HG03045 (cell line): ENCODE measurements around the gene SNRPE.
A peak's percentile ranks its signal among the peaks of the same experiment; 100 is the strongest.
"Not testable (repeated sequence)": the region's sequence is repeated elsewhere in the genome, so short reads cannot be mapped to it uniquely, and the experiment has no call there.

Source experiments
- ATAC-seq: cut with Tn5 transposase; IDR thresholded peaks from one replicate; pipeline ENCODE4 v1.9.1; 2021; ENCODE audit warnings: mild to moderate bottlenecking, moderate library complexity; ENCODE audit not compliant: unreplicated experiment

Gene SNRPE

DNA sequence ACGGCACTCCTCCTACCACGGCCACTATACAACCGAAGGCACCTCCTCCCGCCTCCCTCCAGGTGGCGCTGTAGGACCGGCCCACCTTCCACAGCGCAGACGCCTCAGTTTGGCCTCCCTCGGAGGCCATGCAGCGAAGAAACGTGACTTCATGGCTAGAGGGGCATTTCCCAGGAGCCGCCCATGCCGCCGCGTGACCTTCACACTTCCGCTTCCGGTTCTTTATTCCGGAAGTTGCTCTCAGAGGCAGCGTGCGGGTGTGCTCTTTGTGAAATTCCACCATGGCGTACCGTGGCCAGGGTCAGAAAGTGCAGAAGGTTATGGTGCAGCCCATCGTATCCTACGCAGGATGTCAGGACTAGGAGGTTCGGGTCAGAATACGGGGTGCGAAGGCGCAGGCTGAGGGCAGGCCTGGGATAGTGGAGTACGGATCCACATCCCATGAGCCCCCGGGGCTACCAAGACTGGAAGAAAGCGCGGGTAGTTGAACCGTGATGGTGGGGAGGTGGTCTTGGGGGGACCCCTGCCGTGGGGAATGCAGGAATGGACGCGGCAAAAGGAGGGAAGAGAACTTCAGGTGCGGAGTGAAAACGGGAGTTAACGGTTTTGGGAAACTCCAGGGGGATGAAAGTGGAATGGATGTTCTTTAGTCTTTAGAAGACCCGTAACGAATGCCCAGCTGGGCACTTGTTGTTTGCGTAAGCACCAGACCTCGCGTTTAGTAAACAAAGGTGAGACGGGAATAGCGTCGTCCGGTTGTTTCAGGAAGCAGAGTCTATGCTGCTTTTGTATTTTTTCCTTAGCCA, at the start of gene SNRPE:
Gene SNRPE, plus strand, starts transcription at position 221 of the 806 bp plus-strand sequence. Its CDS starts 61 bp downstream, at position 282.
- ATAC-seq: peak; percentile 94

DNA sequence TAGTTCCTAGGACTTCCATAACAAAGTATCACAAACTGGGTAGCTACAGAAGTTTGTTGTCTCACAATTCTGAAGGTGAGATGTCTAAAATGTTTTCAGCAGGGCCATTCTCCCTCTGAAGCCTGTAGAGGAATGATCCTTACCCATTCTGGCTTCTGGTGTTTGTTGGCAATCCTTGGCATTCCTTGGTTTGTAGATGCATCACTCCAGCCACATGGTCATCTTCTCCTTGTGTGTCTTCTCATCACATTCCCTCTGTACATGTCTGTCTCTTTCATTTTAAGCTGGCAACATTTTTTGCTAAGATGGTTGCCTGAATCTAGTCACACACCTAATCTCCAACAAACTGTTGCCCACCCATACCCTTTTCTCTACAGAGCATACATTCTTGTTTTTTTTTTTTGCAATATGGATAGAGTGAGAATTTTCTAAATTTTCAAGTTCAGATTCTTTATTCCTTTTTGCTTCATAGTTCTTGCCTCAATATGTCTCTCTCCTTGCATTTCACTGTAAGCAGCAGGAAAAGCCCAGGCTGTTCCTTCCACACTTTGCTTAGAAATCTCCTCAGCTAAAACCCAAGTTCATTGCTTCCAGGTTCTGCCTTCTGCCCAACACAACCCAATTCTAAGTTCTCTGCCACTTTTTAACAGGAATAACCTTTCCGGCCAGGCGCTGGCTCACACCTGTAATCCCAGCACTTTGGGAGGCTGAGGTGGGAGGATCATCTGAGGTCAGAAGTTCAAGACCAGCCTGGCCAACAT, 47.6 kb upstream of the SNRPE start:
- ATAC-seq: no peak

DNA sequence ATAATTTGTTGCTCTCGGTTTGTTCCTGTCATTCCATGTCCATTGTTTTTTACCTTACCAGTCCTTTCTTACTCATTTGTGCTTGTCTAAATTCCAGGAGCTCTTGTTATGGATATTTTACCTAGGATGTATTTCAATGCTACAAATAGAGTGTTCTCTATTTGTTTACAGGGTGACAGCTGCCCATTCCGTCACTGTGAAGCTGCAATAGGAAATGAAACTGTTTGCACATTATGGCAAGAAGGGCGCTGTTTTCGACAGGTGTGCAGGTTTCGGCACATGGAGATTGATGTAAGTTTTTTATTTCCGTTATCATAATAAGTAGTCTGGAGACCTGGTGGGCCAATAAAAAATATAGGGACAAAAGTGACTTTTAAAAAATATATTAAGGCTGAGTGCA, 43.0 kb upstream of the SNRPE start:
- no peak for ATAC-seq

DNA sequence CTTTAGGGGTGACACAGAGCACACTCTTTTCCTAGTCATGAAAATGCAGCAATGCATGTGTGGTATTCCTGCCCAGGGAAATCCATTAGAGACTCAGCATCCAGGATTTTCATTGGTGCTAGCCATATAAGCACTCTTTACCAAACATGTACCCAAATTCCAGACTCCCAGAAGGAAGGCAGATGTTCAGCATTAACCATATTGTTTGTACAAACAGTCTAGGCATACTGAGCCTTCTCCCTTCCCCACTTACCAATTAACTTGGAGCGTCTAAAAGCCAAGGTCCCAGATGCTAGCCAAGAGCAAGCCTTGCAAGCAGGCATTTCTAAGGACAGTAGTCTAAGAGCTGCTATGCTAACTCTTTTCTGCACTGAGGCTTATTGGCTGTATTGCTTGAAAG, 38.1 kb upstream of the SNRPE start:
- ATAC-seq: no peak

DNA sequence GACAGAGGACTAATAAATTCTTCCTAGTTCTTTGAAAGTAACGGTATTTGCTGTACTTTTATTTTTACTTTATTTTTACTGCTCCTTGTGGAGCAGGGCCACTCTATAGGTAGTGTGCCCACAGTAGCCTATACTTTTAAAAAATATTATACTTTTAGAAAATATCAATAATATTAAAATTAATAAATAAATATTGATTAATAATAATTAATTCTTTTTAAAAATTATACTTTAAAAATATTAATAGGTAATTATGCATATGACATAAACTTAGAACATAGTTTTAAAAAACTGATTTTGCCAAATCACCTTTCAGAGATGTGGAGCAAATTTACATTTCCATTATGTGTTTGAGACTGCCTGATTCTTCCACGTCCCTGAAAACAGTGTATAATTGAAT, 35.2 kb upstream of the SNRPE start:
- ATAC-seq: no peak

DNA sequence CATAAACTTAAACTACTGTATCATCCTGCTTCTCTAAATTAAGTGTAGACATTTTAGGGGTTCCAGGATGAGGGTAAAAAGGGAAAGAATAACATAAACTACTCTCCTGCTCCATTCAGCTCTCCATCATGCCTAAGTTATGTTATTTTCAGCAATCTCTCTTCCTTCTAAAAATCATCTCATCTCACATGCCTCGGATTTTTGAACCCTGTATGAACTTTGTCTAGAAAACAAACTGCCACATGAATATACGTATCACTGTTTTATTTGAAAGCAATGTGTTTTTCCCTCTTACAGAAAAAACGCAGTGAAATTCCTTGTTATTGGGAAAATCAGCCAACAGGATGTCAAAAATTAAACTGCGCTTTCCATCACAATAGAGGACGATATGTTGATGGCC, 33.4 kb upstream of the SNRPE start:
- ATAC-seq: no peak

DNA sequence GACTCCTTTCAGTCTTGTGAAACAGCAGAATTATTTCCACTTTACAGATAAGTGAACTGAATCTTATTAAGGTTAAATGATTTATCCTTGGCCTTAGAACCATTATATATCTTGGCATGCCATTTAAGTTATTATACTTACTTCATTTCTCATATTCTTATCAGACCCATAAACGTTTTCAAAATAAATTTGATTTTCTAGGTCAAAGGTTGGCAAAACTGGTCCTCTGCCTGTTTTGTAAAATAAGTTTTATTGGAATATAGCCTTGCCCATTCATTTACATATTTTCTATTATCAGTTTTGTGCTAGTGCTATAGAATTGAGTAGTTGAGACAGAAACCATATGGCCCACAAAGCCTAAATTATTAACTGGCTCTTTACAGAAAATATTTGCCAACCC, 32.9 kb upstream of the SNRPE start:
- no peak for ATAC-seq

DNA sequence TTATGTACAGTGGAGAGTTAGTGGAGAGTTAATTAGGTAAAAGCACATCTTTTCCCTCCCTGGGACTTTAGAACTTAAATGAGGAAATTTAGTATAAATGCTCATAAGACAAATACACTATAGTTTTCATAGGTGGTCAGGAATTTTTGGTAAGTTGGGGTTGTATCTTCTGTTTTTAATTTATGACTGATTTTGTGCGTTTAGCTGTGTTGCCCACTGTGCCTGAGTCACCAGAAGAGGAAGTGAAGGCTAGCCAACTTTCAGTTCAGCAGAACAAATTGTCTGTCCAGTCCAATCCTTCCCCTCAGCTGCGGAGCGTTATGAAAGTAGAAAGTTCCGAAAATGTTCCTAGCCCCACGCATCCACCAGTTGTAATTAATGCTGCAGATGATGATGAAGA, 32.2 kb upstream of the SNRPE start:
- ATAC-seq: not testable (repeated sequence)

DNA sequence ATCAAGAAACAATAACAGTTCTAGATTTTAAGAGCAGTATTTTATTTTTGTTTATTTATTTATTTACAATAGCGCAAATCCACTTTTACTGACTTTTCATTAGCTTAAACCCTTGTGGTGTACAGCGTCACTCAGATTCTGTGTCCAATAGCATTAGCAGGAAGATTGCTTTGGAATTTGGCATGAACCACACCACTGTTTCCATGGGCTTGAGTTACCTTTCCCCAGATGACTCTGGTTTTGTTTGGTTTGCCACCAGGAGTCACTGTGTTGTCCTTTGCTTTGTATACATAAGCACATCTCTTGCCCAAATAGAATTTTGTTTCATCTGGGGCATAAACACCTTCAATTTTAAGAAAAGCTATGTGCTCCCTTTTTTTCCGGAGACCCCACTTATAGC, 25.9 kb upstream of the SNRPE start:
- no peak for ATAC-seq

DNA sequence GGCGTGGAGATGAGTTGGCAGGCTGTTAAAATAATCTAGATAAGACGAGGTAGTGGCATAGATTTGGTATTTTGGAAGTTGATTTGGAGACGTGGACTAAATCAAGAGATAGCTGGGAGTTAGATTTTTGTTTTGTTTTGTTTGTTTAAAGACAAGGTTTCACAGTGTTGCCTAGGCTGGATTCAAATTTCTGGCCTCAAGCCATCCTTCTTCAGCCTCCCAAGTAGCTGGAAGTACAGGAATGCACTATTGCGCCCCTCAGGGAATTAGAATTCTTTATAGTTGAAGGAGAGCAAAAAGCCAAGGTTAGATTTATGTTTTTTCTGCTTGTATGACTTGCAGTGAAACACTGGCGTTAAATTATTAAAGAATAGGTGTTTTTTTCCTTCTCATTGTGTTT, 22.3 kb upstream of the SNRPE start:
- ATAC-seq: no peak

DNA sequence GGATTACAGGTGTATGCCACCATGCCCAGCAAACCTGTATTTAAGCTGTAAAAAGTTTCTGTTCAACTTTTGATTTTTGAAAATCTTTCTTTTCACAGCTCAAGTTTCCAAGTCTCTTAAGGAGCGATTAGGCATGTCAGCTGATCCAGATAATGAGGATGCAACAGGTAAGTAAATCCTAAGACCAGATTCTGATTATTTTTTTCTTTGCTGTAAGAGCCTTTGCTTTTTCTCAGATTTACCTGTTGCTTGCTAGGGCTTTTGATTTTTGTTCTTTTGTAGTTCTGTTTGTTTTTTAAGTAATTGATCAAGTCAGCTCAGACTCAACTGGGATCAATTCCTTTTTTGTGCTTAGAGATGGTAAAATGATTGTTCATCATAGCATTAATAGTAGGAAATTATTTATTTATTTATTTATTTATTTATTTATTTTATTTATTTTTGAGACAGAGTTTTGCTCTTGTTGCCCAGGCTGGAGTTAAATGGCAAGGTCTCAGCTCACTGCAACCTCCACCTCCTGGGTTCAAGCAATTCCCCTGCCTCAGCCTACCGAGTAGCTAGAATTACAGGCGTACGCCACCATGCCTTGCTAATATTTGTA, 21.1 kb upstream of the SNRPE start:
- ATAC-seq: no peak

DNA sequence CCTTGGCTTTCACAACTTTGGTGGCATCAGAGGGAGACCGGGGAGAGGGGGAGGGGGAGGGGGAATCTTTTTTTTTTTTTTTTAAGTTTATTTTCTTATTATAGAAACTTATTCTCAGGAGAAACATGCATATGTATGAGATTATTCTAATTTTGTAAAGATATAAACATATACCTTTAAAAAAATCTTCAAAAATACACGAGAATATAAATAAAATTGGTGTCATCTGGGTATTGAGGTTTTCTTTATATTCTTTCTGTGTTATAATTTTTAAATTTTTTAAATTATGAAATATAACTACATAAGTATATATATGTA, 18.9 kb upstream of the SNRPE start:
- no peak for ATAC-seq

DNA sequence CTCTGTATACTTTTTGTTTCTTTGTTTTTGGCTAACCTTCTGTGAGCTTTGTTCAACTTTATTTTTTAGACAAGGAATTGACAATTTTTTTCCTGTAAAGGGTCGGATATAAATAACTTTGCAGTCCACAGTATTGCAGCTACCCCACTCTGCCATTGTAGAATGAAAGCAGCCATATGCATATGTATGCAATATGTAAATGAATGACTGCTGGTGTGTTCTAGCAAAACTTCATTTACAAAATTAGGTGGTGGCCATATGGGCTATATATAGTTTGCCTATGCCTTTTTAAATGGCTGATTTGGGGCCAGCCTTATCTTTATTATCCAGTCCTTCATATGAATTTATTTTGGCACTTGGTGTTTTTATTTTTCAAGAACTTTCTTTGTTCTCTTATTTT, 18.0 kb upstream of the SNRPE start:
- ATAC-seq: no peak

DNA sequence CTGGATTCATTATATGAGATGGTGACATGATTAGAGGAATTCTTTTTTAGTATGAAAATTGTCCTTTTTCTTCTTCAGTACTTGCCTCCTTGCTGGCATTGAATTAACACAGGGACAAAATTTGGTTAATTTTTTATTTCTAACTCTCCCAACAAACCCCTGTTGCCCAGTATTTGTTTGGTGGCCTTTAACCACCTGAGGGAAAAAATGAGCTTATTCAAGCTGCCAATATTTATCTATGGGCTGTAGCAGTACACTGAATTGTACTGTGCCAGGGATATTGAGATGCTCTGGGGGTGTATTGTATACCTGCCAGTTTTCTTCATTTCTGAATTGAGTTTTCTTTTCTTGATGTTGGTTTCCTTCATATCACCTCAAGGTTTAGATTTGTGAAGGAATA, 8.3 kb upstream of the SNRPE start:
- not testable (repeated sequence) for ATAC-seq

DNA sequence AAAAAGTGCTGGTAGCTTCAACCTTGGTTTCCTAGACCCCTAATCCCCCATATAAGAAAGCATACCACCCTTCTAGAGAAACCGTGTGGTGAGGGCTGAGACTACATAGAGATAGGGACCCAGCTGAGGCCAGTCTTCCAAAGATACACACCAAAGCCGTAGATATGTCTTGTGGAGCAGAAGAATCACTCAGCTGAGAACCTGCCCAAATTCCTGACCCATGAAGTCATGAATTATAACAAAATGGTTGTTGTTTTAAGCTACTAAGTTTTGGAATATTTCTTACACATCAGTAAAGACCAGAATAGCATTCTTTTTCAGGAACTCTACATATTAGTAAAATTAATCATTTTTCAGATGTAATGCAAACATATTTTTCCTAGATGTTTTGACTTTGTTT, 3.3 kb upstream of the SNRPE start:
- ATAC-seq: no peak

DNA sequence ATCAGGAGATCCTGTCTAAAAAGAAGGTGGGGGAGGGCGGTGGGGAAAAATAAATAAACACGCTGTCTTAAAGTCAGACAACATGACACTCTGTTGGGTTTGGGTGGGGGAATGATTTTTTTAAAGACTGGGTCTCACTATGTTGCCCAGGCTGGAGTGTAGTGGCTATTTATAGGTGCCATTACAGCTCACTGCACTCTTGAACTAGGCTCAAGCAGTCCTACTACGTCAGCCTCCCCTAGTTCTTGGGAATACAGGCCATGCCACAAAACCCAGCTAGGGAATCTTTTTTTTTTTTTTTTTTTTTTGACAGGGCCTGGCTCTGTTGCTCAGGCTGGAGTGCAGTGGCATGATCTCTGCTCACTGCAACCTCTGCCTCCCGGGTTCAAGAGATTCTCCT, 2.4 kb upstream of the SNRPE start:
- no peak for ATAC-seq

DNA sequence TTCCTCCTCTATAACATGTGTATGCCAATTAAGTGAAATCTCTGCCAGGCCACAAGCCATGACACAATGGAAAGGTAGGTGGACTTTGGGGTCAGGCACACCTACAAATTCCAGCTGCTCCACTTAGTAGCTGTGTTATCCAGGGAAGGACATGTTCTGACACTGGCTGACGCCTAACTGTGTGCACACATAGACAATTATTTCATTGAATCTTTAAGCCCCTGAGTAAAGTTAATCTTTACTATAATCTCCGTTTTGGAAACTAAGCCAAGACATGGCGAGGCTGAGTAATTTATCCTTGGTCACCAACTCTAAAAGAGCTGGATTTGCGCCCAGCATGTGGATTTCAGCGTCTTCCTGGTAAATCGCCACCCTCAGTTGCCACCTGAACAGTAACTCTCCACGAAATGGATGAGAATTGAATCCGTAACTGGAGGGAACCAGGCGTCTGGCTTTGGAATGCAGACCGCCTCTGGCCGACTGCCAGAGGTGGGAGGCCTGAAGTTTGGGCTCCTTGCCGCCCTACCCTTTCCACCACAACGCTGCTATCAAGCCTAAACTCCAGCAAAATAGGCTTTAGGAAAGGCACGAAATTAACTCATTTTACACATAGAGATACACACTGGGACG, 888 bp upstream of the SNRPE start:
- ATAC-seq: no peak

DNA sequence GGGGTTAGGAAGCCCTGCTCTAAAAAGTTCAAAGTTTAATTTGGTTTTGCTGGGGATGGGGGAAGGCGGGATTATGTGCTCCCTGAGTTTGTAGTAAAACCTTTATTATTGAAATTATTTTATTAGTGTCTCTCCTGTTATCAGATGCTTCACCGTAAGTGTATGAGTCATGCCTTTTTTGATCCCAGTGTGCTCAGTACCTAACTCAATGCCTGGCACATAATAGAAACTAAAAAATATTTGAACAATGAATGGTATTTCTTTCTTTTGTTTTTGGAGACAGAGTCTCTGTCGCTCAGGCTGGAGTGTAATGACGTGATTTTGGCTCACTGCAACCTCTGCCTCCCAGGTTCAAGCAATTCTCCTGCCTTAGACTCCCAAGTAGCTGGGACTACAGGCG, 6.4 kb downstream of the SNRPE start:
- ATAC-seq: no peak

DNA sequence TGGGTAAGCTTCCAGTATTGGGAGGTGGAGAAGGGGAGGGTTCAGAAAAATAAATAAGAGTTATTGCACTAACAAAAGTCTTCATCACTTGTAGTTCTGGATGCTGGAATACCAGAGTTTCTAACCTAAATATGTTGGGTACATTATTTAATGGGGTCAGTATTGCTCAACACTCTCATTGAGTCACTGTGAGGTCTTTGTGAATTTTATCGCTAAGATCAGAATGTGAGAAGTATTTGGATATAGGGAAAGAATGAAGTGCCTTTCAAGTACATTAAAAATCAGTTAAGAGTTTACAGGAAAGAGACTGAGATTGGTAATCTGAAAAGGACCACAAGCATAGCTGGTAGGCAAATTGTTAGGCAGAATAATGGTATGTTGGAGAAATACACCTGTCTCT, 8.8 kb downstream of the SNRPE start:
- ATAC-seq: no peak

DNA sequence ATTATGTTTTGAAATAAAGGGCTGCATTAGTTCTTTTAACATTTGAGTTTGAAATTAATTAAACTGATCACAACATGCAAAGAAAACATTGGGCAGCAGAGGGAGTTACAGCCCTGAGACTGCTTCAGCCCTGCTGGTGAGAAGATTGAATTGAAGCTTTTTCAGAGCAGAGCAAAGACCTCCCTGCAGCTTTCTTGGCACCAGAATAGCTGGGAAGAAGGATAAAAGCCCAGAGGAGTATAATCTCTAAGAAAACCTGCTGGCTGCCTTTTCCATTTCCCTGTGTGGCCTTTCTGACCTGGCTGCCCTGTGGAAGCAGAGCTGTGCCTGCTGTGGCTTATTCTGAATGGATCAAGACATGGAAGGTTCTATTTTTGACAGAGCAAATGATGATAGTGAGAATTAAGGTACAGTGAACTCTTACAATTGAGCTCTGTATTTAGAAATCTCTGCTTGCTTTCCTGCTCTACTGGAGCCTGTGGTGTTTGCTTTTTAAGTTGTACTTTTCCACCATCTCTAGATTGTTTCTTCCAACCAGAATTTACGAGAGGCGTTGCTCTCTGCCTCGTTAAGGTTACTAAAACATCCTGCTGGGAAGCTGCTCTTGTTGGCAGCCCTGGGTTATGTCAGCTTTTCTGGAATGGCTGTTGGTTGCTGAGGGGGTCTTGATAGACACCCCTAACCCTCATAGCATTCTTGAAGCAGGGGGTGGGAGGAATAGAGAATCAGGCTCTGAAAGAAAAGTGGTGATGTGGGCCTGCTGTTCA, 9.9 kb downstream of the SNRPE start:
- no peak for ATAC-seq

DNA sequence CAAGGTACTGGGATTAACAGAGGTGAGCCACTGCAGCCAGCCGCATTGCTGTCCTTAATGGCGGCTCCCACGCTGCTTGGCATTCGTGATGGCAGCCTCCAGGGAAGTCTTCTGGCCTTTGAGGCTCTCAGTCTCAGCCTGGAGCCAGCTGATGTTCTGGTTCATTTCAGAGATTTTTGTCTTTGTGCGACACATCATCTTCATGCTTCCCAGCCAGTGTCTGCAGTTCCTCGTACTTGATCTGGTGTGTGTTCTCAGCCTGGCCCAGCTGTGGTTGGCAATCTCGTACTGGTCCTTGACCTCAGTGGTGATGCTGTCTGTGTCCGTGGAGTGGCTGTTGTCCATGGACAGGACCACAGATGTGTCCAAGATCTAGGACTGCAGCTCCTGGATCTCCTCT, 11.7 kb downstream of the SNRPE start:
- no peak for ATAC-seq
